ENCODE measurements around the gene PLEKHH1. TPM values are rescaled to one million over a fixed set of nuclear protein-coding genes. Genes with fewer than 3 reads are reported as not detected.

Gene PLEKHH1
- total and polyA plus RNA-seq, 2 of the 8 experiments (the other 6 are each of a cell fraction or from before 2014, with no cell fraction given), result 28.3 to 33.3 TPM

- Histone ChIP-seq H2BK12ac (ENCODE audit: low read depth, low read length) (no peak overlapping the region), H3K23me2 (ENCODE audit: low read depth, low read length) (no peaks in the 10 kb centered on the region), H2BK5ac (ENCODE audit: low read depth, low read length) (no peak overlapping the region), H3K56ac (replicated peaks; ENCODE audit: insufficient read length, low read depth, low read length) (no peak overlapping the region), H3K4me2 (ENCODE audit: insufficient read depth in 1 of 2, low read depth in 2 of 2, low read length in 2 of 2) (no peak overlapping the region), H4K5ac (ENCODE audit: insufficient read length, low read depth, low read length) (no peak overlapping the region), H4K20me1 (replicated peaks in 1 of 2; ENCODE audit: control insufficient read depth in 1 of 2, insufficient read depth in 2 of 2, low read length in 2 of 2) (peaks cover 0 to 2% of the 10 kb centered on the region in 2 experiments), H3K79me1 (ENCODE audit: low read depth, low read length) (no peaks in the 10 kb centered on the region), H3K9me3 (ENCODE audit: insufficient read depth in 2 of 2, low read depth in 1 of 2, low read length in 1 of 2) (no peaks in the 10 kb centered on the region), H2AK5ac (ENCODE audit: low read depth, low read length) (no peak overlapping the region), H3K23ac (ENCODE audit: insufficient read length) (no peak overlapping the region), H3K4me1 (replicated peaks in 1 of 4; ENCODE audit: control insufficient read depth in 3 of 4, insufficient read depth in 4 of 4, low read length in 3 of 4) (no peaks in the 10 kb centered on the region), H3K14ac (ENCODE audit: insufficient read length) (no peak overlapping the region), H3K4ac (replicated peaks; ENCODE audit: insufficient read length, low read depth, low read length) (no peak overlapping the region), H2BK120ac (replicated peaks; ENCODE audit: low read depth, low read length) (no peak overlapping the region), H2AFZ (ENCODE audit: low read length) (no peak overlapping the region), H2BK15ac (ENCODE audit: low read length) (no peak overlapping the region), H3K4me3 (ENCODE audit: extremely low read depth in 1 of 4, insufficient read depth in 2 of 4, low read depth in 3 of 4, low read length in 4 of 4) (no peak overlapping the region), H4K91ac (replicated peaks; ENCODE audit: insufficient read length, low read length) (no peak overlapping the region), H3K27ac (ENCODE audit: low read depth, low read length) (no peak overlapping the region), H2BK20ac (ENCODE audit: low read length) (no peak overlapping the region), H3K27me3 (replicated peaks in 1 of 4; ENCODE audit: control insufficient read depth in 3 of 4, extremely low read depth in 1 of 4, insufficient read depth in 3 of 4, low read length in 3 of 4) (no peaks in the 10 kb centered on the region), H3K9ac (replicated peaks in 1 of 4; ENCODE audit: extremely low read depth in 1 of 4, low read depth in 3 of 4, low read length in 3 of 4) (no peak overlapping the region), H3K18ac (ENCODE audit: extremely low read depth, low read length) (no peak overlapping the region), H3K79me2 (ENCODE audit: control insufficient read depth in 1 of 2, insufficient read depth in 2 of 2, low read length in 2 of 2) (no peaks in the 10 kb centered on the region), H4K8ac (ENCODE audit: extremely low read depth, insufficient read depth, low read length) (no peak overlapping the region), H3K36me3 (ENCODE audit: control insufficient read depth in 2 of 4, insufficient read depth in 4 of 4, low read length in 3 of 4) (peaks cover 6 to 21% (median 11%) of the 10 kb centered on the region in 4 experiments)
- WGBS, 2 experiments (ENCODE audit: extremely low coverage in 1 of 2, insufficient coverage in 1 of 2, insufficient read length in 1 of 2, insufficient replicate concordance in 2 of 2, low coverage in 1 of 2, low lambda C conversion rate in 2 of 2, missing lambda C conversion rate in 1 of 2), result 91% methylated on average over 3 of the region's 3 CpGs; no CpG with 5 or more reads in 1 of the 2 experiments
- no peak for DNase-seq (ENCODE audit: low read depth in 1 of 2, low spot score in 2 of 2)
- POLR2A ChIA-PET (ENCODE audit: partially characterized antibody), result interaction anchor here (0.8 to 1.7 kb wide), 4 partner anchors 9 to 90 kb away, joined by 3 to 6 read pairs (median 4); partner anchors contain the start of gene PIGH
- CTCF ChIA-PET (ENCODE audit: partially characterized antibody), result interaction anchor here (0.6 to 28.8 kb wide), 33 partner anchors 10 to 785 kb away, joined by 3 to 924 read pairs (median 5); partner anchors contain the start of genes ARG2, PIGH, PLEKHH1 and RDH12
- no peak for FAIRE-seq
- no peak for TF ChIP-seq TCF12 (IDR thresholded peaks at IDR 0.05; ENCODE audit: low read depth, low read length)
- no peak for TF ChIP-seq KDM1A (IDR thresholded peaks at IDR 0.05; ENCODE audit: borderline replicate concordance, low read length)
- no peak for TF ChIP-seq SAP30 (IDR thresholded peaks at IDR 0.05; ENCODE audit: insufficient read depth, insufficient replicate concordance, low read length)
- TF ChIP-seq SUZ12 (IDR thresholded peaks at IDR 0.05; ENCODE audit: low read length), result no peak
- TF ChIP-seq EGR1 (IDR thresholded peaks at IDR 0.05; ENCODE audit: borderline replicate concordance, low read depth, low read length), result no peak
- TF ChIP-seq NRF1 (IDR thresholded peaks at IDR 0.05; ENCODE audit: low read depth, low read length), result no peak
- TF ChIP-seq ASH2L (IDR thresholded peaks at IDR 0.05; ENCODE audit: low read length), result no peak
- no peak for TF ChIP-seq SIX5 (IDR thresholded peaks at IDR 0.05; ENCODE audit: low read depth, low read length)
- no peak for TF ChIP-seq CBX5 (IDR thresholded peaks at IDR 0.05; ENCODE audit: low read depth, low read length)
- TF ChIP-seq PHF8 (conservative IDR thresholded peaks at IDR 0.05; ENCODE audit: low read depth, low read length), result no peak
These were observed 51.9 kb downstream of the PLEKHH1 start for GRCh38 chr14:67584978-67585377.
